GM12865 (cell line): Measurements from ENCODE around the gene GALM.
"Not testable (repeated sequence)": the region's sequence is repeated elsewhere in the genome, so short reads cannot be mapped to it uniquely, and the experiment has no call there.

Experiments
- DNase-seq: peaks from one replicate; pipeline ENCODE4 v3.0.0; 2010; ENCODE audit warnings: low read depth
- H3K4me3 ChIP-seq: 2 replicates; pipeline ENCODE4 v1.5.1; 2011; ENCODE audit warnings: mild to moderate bottlenecking, low read depth, low read length, control low read depth
- CTCF ChIP-seq: IDR thresholded peaks from 2 replicates; pipeline ENCODE4 v1.5.1; 2011; ENCODE audit warnings: low read length, control low read depth, low read depth, inconsistent platforms; ENCODE audit not compliant: insufficient read depth; ENCODE audit errors: missing control alignments

Gene GALM

GRCh38 chr2:38635139-38635538, 30.8 kb upstream of the GALM start:
- no peak for DNase-seq
- no peak overlapping the region for H3K4me3 ChIP-seq
- TF ChIP-seq CTCF, result no peak

- DNase-seq, result no peak
- TF ChIP-seq CTCF, result no peak
- H3K4me3 ChIP-seq, result no peak overlapping the region
Observed at GRCh38 chr2:38636069-38636468, 29.8 kb upstream of the GALM start.

- DNase-seq, H3K4me3 ChIP-seq: not testable (repeated sequence)
Observed at GRCh38 chr2:38642373-38643017, 23.4 kb upstream of the GALM start.

- no peak for TF ChIP-seq CTCF
- H3K4me3 ChIP-seq, result no peak overlapping the region
- no peak for DNase-seq
Observed at GRCh38 chr2:38643021-38643671, 22.8 kb upstream of the GALM start.

- H3K4me3 ChIP-seq, result not testable (repeated sequence)
- DNase-seq, result peak; percentile 50
Observed at GRCh38 chr2:38643683-38644511, 22.0 kb upstream of the GALM start.

GRCh38 chr2:38648107-38648761, 17.7 kb upstream of the GALM start:
- TF ChIP-seq CTCF, result no peak
- no peak for DNase-seq

GRCh38 chr2:38649176-38649728, 16.7 kb upstream of the GALM start:
- DNase-seq, result no peak
- TF ChIP-seq CTCF, result no peak
- no peak overlapping the region for H3K4me3 ChIP-seq

More at GRCh38 chr2:38648107-38648761, 17.7 kb upstream of the GALM start:
- H3K4me3 ChIP-seq, result no peak overlapping the region
